Ovary (tissue), 3 donors: ENCODE data around the gene CSE1L.
"Not testable (repeated sequence)": the region's sequence is repeated elsewhere in the genome, so short reads cannot be mapped to it uniquely, and the experiment has no call there.

ENCODE experiments used
- CTCF ChIP-seq, 3 donors: fragments of 450-650 bp in 2 of 3; fragments of 200-600 bp in 1 of 3; IDR thresholded peaks; one replicate each; pipeline versions ENCODE4 v1.5.1 to v1.8.0; 2016 to 2022; ENCODE audit warnings: antibody characterized with exemption in 3 of 3, mild to moderate bottlenecking in 1 of 3
- EP300 ChIP-seq: sonication (generic); formaldehyde crosslinking; IDR thresholded peaks from one replicate; pipeline ENCODE4 v1.6.1; 2017; ENCODE audit warnings: antibody characterized with exemption
- POLR2A ChIP-seq: fragments of 450-650 bp; IDR thresholded peaks from one replicate; pipeline ENCODE4 v1.6.1; 2017; ENCODE audit warnings: antibody characterized with exemption, mild to moderate bottlenecking, moderate library complexity
- donor health status: DM: no; HTN: no; CAD: no.

GRCh38 chr20:49104979-49105547 is 59.0 kb downstream of the CSE1L start:
- not testable (repeated sequence) for TF ChIP-seq CTCF (IDR thresholded peaks at IDR 0.05); POLR2A; EP300
